NCI-H1048 (cell line): ENCODE measurements around the gene VEZT.
"Not testable (repeated sequence)": the region's sequence is repeated elsewhere in the genome, so short reads cannot be mapped to it uniquely, and the experiment has no call there.

Experiments used
- DNase-seq: peaks from one replicate; lab custom pipeline; 2025; lab: John Stamatoyannopoulos, UW

VEZT gene

DNA sequence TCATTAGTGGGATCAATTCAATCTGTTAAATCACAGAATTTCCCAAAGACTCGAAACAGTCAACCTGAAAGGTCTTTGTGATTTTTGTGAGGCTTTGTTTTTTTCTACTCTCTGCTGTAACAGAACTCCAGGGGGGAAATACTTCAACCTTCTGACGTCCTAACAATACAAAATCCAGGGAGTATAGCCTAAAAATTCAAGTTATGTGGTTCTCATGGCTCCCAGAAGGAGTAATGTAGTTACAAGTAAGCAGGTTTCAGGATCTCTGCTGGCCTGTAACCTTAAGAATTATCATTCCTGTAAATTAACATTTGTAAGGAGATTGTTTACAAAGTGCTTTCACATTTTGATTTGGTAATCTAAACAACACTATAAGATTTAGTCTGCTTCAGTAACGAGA, 39.9 kb downstream of the VEZT start:
- no peak for DNase-seq

GRCh38 chr12:95258151-95258550, 40.5 kb downstream of the VEZT start:
- no peak for DNase-seq

DNA sequence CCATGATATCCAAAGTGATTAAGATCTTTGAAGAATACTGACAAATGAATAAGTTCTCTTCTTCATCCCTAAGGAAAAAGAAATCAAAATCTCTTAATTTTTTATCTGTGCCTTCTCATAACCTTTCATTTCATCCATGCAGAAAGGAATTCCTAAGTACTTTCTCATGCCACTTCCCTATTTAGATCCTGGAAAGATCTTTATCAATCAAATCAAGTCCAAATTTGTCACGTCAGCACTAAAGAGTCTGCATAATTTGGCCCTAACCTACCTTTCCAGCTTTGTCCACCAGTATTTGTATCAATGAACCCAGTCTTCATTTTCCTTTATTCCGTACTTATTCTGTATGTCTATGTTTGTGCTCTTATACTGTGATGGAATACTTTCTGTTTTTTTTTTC, 41.2 kb downstream of the VEZT start:
- no peak for DNase-seq

DNA sequence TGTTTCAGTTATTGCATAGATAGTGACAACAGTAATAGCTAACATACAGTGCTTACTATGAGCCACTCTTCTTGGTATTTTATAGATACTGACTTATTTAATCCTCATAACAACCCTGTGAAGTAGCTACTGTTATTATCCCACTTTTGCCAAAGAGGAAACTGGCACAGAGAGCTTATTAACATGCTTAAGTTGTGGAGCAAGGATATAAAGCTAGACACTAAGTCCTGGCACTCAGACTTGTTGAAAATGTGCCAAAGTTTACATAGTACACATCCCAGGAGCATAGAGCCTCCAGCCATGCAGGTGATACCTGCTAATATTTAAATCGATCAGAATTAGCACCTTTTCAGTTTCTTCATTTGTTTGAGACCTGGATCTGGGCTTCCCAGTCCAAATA, 41.8 kb downstream of the VEZT start:
- no peak for DNase-seq

- DNase-seq = no peak
These were observed 43.5 kb downstream of the VEZT start for GRCh38 chr12:95261109-95261508.

DNA sequence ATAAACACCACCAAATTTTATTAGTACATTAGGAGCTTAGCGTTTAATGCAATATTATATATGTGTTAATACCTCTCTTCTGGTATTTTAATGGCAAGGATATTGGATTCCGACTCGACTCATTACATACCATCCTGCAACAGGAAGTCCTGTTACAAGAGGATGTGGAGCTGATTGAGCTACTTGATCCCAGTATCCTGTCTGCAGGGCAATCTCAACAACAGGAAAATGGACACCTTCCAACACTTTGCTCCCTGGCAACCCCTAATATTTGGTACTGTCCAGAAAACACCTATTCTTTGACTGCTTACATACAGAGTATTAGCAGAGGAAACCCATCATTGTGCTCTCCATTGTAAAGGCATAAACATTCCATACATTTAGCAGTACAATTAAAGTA, 45.2 kb downstream of the VEZT start:
- no peak for DNase-seq

DNA sequence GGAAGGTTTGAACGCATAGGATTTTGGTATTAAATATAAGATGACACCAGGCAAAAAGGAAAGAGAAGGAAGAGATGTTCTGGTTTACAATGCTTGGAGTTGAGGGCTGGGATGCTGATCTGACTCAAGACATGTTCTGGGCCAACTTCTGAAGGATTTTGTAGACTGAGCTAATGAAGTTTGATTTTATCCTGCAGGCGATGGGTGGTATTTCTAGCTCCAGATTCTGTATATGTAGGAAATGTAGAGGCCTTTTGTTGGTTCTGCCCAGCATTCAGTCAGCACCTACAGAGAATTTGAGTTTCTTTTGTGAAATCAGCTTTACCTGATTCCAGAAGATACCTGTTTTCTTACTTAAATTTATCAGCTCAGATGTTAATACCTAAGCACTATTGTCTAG, 48.2 kb downstream of the VEZT start:
- DNase-seq = no peak

- DNase-seq = no peak
These were observed 48.6 kb downstream of the VEZT start for GRCh38 chr12:95266254-95266653.

GRCh38 chr12:95269892-95270291, 52.3 kb downstream of the VEZT start:
- DNase-seq = no peak

GRCh38 chr12:95271465-95271864, 53.9 kb downstream of the VEZT start:
- DNase-seq = no peak

DNA sequence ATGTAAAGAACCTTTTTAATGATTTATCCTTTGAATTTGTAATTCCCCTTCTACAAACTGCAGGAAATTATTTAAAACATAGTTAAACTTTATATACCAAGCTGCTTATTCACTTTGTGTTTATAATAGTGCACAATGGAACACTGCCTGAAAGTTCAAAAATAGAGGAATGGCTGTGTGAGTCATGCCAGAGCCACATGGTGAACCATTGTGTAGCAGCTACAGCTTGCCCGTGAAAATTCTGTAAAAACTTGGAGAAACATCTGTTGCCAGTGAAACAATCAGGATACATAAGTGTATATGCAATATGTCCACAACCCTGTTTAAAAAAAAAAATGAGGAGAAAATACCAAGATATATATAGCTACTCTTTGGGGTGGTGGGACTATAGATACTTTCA, 59.5 kb downstream of the VEZT start:
- no peak for DNase-seq

DNA sequence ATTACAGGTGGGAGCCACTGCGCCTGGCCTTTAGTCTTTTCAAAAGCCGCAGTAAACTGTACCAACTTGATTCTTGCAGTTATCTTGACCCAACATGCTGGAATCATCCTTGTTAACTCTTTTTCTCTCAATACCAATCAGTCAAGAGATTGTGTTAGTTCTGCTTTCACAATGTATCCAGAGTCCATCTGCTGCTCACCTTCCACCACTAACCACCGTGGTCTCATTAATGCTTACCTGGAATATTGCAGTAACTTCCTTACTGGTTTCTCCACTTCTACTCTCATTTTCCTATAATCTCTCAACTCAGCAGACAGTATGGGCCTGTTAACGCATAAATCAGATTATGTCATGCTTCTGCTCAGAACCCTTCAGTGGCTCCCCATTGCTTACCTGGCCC, 62.2 kb downstream of the VEZT start:
- DNase-seq = no peak

- no peak for DNase-seq
These were observed 64.7 kb downstream of the VEZT start for GRCh38 chr12:95282266-95282665.

- no peak for DNase-seq
These were observed 65.8 kb downstream of the VEZT start for GRCh38 chr12:95283371-95283770.

DNA sequence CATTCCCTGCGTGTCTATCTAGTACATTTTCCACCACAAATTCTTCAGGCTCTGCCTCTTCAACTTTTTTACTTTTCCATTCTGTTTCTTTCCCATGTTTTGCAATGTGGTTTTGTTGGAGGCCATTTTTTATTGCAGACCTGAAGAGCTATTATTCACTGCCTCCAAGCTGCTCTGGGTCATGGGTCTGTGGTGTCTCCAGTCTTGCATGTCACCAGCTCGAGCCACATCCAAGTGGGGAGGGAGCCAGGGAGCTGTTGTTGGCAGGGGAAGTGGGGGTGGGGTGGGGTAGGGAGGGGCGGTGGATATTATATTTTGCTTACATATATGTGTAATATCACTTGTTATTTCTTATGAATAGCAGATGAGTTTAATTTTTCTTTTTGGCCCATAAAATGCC, 69.1 kb downstream of the VEZT start:
- no peak for DNase-seq

DNA sequence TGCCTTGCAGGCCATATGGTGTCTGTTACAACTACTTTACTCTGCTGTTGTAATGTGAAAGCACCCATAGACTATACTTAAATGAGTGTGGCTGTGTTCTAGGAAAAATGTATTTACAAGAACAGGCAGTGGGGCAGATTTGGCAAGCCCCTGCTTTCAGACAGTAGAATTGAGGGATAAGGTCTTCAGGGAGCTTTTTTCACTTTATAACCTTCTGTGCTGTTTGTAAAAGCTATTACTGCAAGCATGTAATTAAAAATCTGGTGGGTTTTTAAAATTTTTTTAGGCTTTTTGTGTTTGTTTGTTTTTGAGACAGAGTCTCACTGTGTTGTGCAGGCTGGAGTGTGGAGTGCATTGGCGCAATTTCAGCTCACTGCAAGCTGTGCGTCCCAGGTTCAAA, 73.9 kb downstream of the VEZT start:
- DNase-seq = no peak

DNA sequence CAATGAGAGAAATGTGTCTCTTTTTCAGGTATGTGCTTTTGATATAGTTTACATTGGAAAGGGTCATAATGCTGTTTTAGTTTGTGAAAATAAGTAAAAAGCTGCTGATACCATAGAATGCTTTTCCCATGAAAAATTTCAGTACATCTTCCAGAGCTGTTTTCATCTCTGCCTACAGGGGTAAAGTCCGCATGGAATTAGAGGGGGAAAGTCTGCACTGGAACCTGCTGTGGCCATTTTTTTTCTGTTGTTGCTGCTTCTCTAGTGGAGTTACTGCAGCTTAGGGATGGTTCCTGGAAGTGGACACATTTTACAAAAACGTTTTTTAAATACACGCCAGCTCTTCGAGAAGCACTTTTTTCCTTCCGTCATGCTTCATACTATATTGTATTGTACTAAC, 81.3 kb downstream of the VEZT start:
- DNase-seq = no peak

DNA sequence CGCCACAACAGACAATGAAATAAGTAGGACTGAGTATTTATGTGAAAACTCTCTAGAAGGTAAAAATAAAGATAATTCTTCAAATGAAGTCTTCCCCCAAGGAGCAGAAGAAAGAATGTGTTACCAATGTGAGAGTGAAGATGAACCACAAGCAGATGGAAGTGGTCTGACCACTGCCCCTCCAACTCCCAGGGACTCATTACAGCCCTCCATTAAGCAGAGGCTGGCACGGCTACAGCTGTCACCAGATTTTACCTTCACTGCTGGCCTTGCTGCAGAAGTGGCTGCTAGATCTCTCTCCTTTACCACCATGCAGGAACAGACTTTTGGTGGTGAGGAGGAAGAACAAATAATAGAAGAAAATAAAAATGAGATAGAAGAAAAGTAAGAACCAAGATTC, 82.7 kb downstream of the VEZT start:
- DNase-seq = no peak

- DNase-seq = no peak
These were observed 85.9 kb downstream of the VEZT start for GRCh38 chr12:95303476-95303875.

DNA sequence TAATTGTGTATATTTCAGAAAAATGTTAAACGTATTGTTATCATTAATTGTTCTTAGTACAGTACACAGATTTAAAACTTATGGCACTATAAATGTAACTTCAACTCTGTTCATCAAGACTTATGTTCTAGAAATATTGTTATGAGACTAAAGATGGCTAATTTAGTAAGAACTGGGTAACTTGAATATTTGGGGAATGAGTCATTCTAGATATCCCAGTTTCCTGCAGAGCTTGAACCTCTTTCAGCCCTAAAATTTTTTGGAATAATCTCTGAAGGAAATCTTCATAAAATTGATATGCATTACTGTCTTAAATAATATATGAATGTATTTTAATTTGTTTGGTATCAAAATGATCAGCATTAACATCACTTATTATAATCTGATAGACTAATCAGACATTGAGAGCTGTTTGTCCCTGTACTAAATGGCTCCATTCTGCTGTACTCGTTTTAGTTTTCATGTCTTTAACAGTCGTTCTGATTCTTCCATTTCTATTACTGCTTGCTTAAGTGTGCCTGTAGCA, 87.1 kb downstream of the VEZT start:
- DNase-seq = no peak

- no peak for DNase-seq
These were observed 95.0 kb downstream of the VEZT start for GRCh38 chr12:95312656-95313055.

DNA sequence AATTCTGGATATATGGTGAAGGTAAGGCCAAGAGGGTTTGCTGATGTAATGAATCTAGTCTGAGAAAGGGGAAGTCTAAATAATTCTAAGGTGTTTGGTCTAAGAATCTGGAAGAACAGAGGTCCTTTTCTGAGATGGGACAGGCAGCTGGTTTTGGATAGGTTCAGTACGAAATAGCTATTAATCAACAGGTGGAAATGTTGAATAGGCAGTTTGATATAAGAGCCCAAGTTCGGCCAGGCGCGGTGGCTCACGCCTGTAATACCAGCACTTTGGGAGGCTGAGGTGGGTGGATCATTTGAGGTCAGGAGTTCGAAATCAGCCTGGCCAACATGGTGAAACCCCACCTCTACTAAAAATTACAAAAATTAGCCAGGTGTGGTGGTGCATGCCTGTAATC, 97.1 kb downstream of the VEZT start:
- DNase-seq = not testable (repeated sequence)

- no peak for DNase-seq
These were observed 99.2 kb downstream of the VEZT start for GRCh38 chr12:95316798-95317197.

DNA sequence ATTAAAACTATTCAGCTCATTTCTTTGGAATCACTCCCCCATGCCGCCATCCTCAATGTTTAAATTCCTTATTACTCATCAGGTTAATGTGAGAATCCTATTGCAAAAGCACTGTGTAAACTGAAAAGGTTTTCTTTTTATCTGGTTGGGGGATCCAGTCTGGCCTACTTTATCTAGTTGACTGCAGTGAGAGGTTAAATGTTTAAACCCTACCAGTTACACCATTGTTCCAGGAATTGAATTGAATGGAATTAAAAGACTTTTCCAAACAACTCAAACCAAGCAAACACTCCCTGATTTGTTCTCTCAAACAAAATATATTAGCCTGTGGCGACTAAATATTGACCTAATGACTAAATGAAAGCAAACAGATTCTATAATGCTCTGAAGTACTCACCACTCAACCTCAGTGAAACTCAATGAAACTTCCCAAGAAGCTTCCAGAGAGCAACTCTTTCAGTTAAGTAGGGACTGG, 100.5 kb downstream of the VEZT start:
- DNase-seq = no peak
